Activated CD8-positive, alpha-beta T cell treated with anti-CD3 and anti-CD28 coated beads for 36 hours (primary cell): ENCODE results near the gene FBN1. TPM values are rescaled to one million over a fixed set of nuclear protein-coding genes. Genes with fewer than 3 reads are reported as not detected.

ENCODE experiments used
- ATAC-seq: fragments of 200-7000 bp; cut with Tn5 transposase; one replicate; pipeline ENCODE4 v1.10.0; 2021; ENCODE audit warnings: mild to moderate bottlenecking, moderate library complexity
- CTCF ChIA-PET: fragments of 350-600 bp; sonication (Branson Sonifier 250); formaldehyde crosslinking; loops from one replicate; lab custom pipeline; 2021; ENCODE audit warnings: antibody characterized with exemption; lab: Charles Lee
- POLR2A ChIA-PET: fragments of 350-600 bp; sonication (Branson Sonifier 250); formaldehyde crosslinking; loops from one replicate; lab custom pipeline; 2021; ENCODE audit warnings: antibody characterized with exemption; lab: Charles Lee
- DNase-seq: peaks from one replicate; pipeline ENCODE4 v3.0.0-alpha.2; 2020
- H3K27ac Mint-ChIP-seq: one replicate; pipeline ENCODE4 v1.8.0; 2021; ENCODE audit warnings: mild to moderate bottlenecking, mixed read lengths
- H3K27me3 Mint-ChIP-seq: one replicate; pipeline ENCODE4 v1.8.0; 2021; ENCODE audit warnings: mixed read lengths
- H3K36me3 Mint-ChIP-seq: one replicate; pipeline ENCODE4 v1.8.0; 2021; ENCODE audit warnings: low read depth, mixed read lengths
- H3K4me1 Mint-ChIP-seq: one replicate; pipeline ENCODE4 v1.8.0; 2021; ENCODE audit warnings: low read depth, mixed read lengths
- H3K4me3 Mint-ChIP-seq: one replicate; pipeline ENCODE4 v1.8.0; 2021; ENCODE audit warnings: mild to moderate bottlenecking, moderate library complexity, mixed read lengths
- H3K9me3 Mint-ChIP-seq: one replicate; pipeline ENCODE4 v1.8.0; 2021; ENCODE audit warnings: mixed read lengths
- CTCF ChIP-seq: fragments of 200-600 bp; IDR thresholded peaks from one replicate; pipeline ENCODE4 v1.8.0; 2022; ENCODE audit warnings: antibody characterized with exemption, mild to moderate bottlenecking
- intact Hi-C: fragments of 100-400 bp; cut with micrococcal nuclease; formaldehyde crosslinking; loops from one replicate; pipeline ENCODE4 v1.10.0; 2022
- total RNA-seq, 2 experiments: library from RNA; stranded (reverse); gene quantifications; one replicate each; pipeline ENCODE4 v1.2.3, GENCODE V29; 2021

Gene FBN1
- total RNA-seq, 2 experiments from 2014 or later, result 0.38 to 0.49 TPM

- ATAC-seq, result no peak
- CTCF ChIA-PET, result interaction anchor here (1.4 kb wide), 1 partner anchor 46 kb away, joined by 3 read pairs; no protein-coding TSS in a partner anchor
Measured at GRCh38 chr15:48397841-48398240, 247.7 kb downstream of the FBN1 start.

GRCh38 chr15:48396020-48396419, 249.5 kb downstream of the FBN1 start:
- ChIA-PET CTCF (interaction anchor here (1.0 kb wide), 1 partner anchor 43 kb away, joined by 3 read pairs; no protein-coding TSS in a partner anchor), POLR2A (no interaction called here)
- no peak overlapping the region for H3K27ac Mint-ChIP-seq
- intact Hi-C loops, result no loop called here
- ATAC-seq (no peak), DNase-seq (no peak)
- no peaks in the 10 kb centered on the region for H3K36me3 Mint-ChIP-seq
- no peak for TF ChIP-seq CTCF
- no peaks in the 10 kb centered on the region for H3K4me1 Mint-ChIP-seq
- no peaks in the 10 kb centered on the region for H3K27me3 Mint-ChIP-seq
- H3K9me3 Mint-ChIP-seq, result no peaks in the 10 kb centered on the region
- no peak overlapping the region for H3K4me3 Mint-ChIP-seq

More at GRCh38 chr15:48397841-48398240, 247.7 kb downstream of the FBN1 start:
- no peaks in the 10 kb centered on the region for H3K36me3 Mint-ChIP-seq
- DNase-seq, result no peak
- no peaks in the 10 kb centered on the region for H3K27me3 Mint-ChIP-seq
- intact Hi-C loops, result no loop called here
- no peaks in the 10 kb centered on the region for H3K4me1 Mint-ChIP-seq
- no peaks in the 10 kb centered on the region for H3K9me3 Mint-ChIP-seq
- no peak overlapping the region for H3K27ac Mint-ChIP-seq
- POLR2A ChIA-PET, result interaction anchor here (0.8 kb wide), 1 partner anchor 1779 kb away, joined by 3 read pairs; no protein-coding TSS in a partner anchor
- no peak overlapping the region for H3K4me3 Mint-ChIP-seq
- TF ChIP-seq CTCF, result no peak

GRCh38 chr15:48395521-48396011, 249.9 kb downstream of the FBN1 start:
- H3K27ac Mint-ChIP-seq, result no peak overlapping the region
- no peaks in the 10 kb centered on the region for H3K9me3 Mint-ChIP-seq
- H3K4me1 Mint-ChIP-seq, result no peaks in the 10 kb centered on the region
- H3K36me3 Mint-ChIP-seq, result no peaks in the 10 kb centered on the region
- ATAC-seq (no peak), DNase-seq (no peak)
- TF ChIP-seq CTCF, result no peak
- ChIA-PET POLR2A (no interaction called here), CTCF (interaction anchor here (1.0 kb wide), 1 partner anchor 43 kb away, joined by 3 read pairs; no protein-coding TSS in a partner anchor)
- H3K27me3 Mint-ChIP-seq, result no peaks in the 10 kb centered on the region
- H3K4me3 Mint-ChIP-seq, result no peak overlapping the region
- intact Hi-C loops, result no loop called here

GRCh38 chr15:48394970-48395369, 250.5 kb downstream of the FBN1 start:
- no peak for ATAC-seq
- Mint-ChIP-seq H3K4me1 (no peaks in the 10 kb centered on the region), H3K9me3 (no peaks in the 10 kb centered on the region), H3K27ac (no peak overlapping the region), H3K27me3 (no peaks in the 10 kb centered on the region), H3K36me3 (no peaks in the 10 kb centered on the region), H3K4me3 (no peak overlapping the region)
- POLR2A ChIA-PET, result no interaction called here
- CTCF ChIA-PET, result interaction anchor here (1.0 kb wide), 1 partner anchor 42 kb away, joined by 3 read pairs; no protein-coding TSS in a partner anchor
- intact Hi-C loops, result no loop called here
- no peak for TF ChIP-seq CTCF
- DNase-seq, result no peak

- POLR2A ChIA-PET, result no interaction called here
- TF ChIP-seq CTCF, result no peak
Measured at GRCh38 chr15:48393645-48394506, 251.6 kb downstream of the FBN1 start.

More at GRCh38 chr15:48393645-48394506, 251.6 kb downstream of the FBN1 start:
- Mint-ChIP-seq H3K36me3 (no peaks in the 10 kb centered on the region), H3K9me3 (no peaks in the 10 kb centered on the region), H3K27me3 (no peaks in the 10 kb centered on the region), H3K27ac (no peak overlapping the region), H3K4me3 (no peak overlapping the region), H3K4me1 (no peaks in the 10 kb centered on the region)
- intact Hi-C loops, result no loop called here
- DNase-seq (no peak), ATAC-seq (no peak)
- CTCF ChIA-PET, result no interaction called here
